HEK293 (cell line): ENCODE data around the gene MAP3K5.

ENCODE experiments used
- CTCF ChIA-PET: fragments of 350-600 bp; formaldehyde crosslinking; extraction: SDS; loops from one replicate; lab custom pipeline; 2021; ENCODE audit warnings: antibody characterized with exemption; lab: Yijun Ruan, JAX
- POLR2A ChIA-PET: fragments of 300-600 bp; formaldehyde crosslinking; extraction: SDS; loops from one replicate; lab custom pipeline; 2020; ENCODE audit warnings: antibody characterized with exemption, inconsistent platforms; lab: Yijun Ruan, JAX
- H3K27ac ChIP-seq: fragments of 200-500 bp; sonication (Bioruptor generic); 2 replicates; pipeline ENCODE4 v1.5.1; 2014; ENCODE audit warnings: low read depth, low read length, control low read depth, inconsistent platforms; ENCODE audit errors: extremely low read depth
- H3K36me3 ChIP-seq, 2 experiments: fragments of 200-500 bp in 1 of 2; sonication (Bioruptor generic) in 1 of 2; 1 replicate in 1 of 2; 2 replicates in 1 of 2; pipeline ENCODE4 v1.5.1; 2014 to 2017; ENCODE audit warnings: inconsistent platforms in 2 of 2, low read length in 2 of 2; ENCODE audit not compliant: control insufficient read depth in 2 of 2, insufficient read depth in 1 of 2
- H3K4me1 ChIP-seq: fragments of 200-500 bp; sonication (Bioruptor generic); 2 replicates; pipeline ENCODE4 v1.5.1; 2014; ENCODE audit warnings: mild to moderate bottlenecking, low read length, inconsistent platforms; ENCODE audit not compliant: control insufficient read depth, insufficient read depth
- H3K4me3 ChIP-seq: 2 replicates; pipeline ENCODE4 v1.5.1; 2011; ENCODE audit warnings: low read depth, mild to moderate bottlenecking, control low read depth, low read length, moderate library complexity
- H3K9me3 ChIP-seq: fragments of 200-500 bp; sonication (Bioruptor generic); 2 replicates; pipeline ENCODE4 v1.5.1; 2014; ENCODE audit warnings: low read depth, low read length, inconsistent platforms; ENCODE audit not compliant: control insufficient read depth, insufficient read depth
- ATF2 ChIP-seq: fragments of 450-650 bp; formaldehyde crosslinking; IDR thresholded peaks from 2 replicates; pipeline ENCODE4 v1.5.1; 2016; ENCODE audit warnings: missing biosample characterization, missing genetic modification characterization, low read depth
- BCL11A ChIP-seq: fragments of 450-650 bp; formaldehyde crosslinking; IDR thresholded peaks from 2 replicates; pipeline ENCODE4 v1.5.1; 2016; ENCODE audit warnings: low read depth, missing biosample characterization, missing genetic modification characterization
- KLF8 ChIP-seq: fragments of 450-650 bp; formaldehyde crosslinking; IDR thresholded peaks from 2 replicates; pipeline ENCODE4 v1.5.1; 2016; ENCODE audit warnings: missing biosample characterization, missing genetic modification characterization
- KLF9 ChIP-seq: fragments of 450-650 bp; formaldehyde crosslinking; IDR thresholded peaks from 2 replicates; pipeline ENCODE4 v1.5.1; 2016; ENCODE audit warnings: missing biosample characterization, missing genetic modification characterization, low read depth
- MEIS1 ChIP-seq: sonication (generic); formaldehyde crosslinking; IDR thresholded peaks from 2 replicates; pipeline ENCODE4 v1.8.1; 2022; ENCODE audit warnings: missing genetic modification reagents, mild to moderate bottlenecking, borderline replicate concordance
- OVOL3 ChIP-seq: fragments of 450-650 bp; formaldehyde crosslinking; IDR thresholded peaks from 2 replicates; pipeline ENCODE4 v1.5.1; 2016; ENCODE audit warnings: missing biosample characterization, missing genetic modification characterization
- SALL2 ChIP-seq: fragments of 450-650 bp; formaldehyde crosslinking; IDR thresholded peaks from 2 replicates; pipeline ENCODE4 v1.5.0; 2017; ENCODE audit warnings: missing biosample characterization, mild to moderate bottlenecking, missing genetic modification characterization, borderline replicate concordance
- TCF7L2 ChIP-seq: IDR thresholded peaks from 2 replicates; pipeline ENCODE4 v1.6.1; 2011; ENCODE audit warnings: low read depth, mild to moderate bottlenecking, inconsistent platforms, low read length, moderate library complexity, borderline replicate concordance
- ZNF121 ChIP-seq: fragments of 450-650 bp; formaldehyde crosslinking; IDR thresholded peaks from 2 replicates; pipeline ENCODE4 v1.5.1; 2016; ENCODE audit warnings: missing biosample characterization, missing genetic modification characterization
- ZNF132 ChIP-seq: fragments of 450-650 bp; formaldehyde crosslinking; IDR thresholded peaks from 2 replicates; pipeline ENCODE4 v1.5.1; 2017; ENCODE audit warnings: missing biosample characterization, missing genetic modification characterization, borderline replicate concordance
- ZNF140 ChIP-seq: fragments of 450-650 bp; formaldehyde crosslinking; IDR thresholded peaks from 2 replicates; pipeline ENCODE4 v1.5.1; 2016; ENCODE audit warnings: missing biosample characterization, missing genetic modification characterization
- ZNF184 ChIP-seq: fragments of 450-650 bp; IDR thresholded peaks from 2 replicates; pipeline ENCODE4 v1.5.1; 2018; ENCODE audit warnings: missing biosample characterization, mild to moderate bottlenecking, missing genetic modification characterization
- ZNF280C ChIP-seq: fragments of 450-650 bp; formaldehyde crosslinking; IDR thresholded peaks from 2 replicates; pipeline ENCODE4 v1.5.1; 2016; ENCODE audit warnings: missing biosample characterization, missing genetic modification characterization
- ZNF341 ChIP-seq: fragments of 450-650 bp; formaldehyde crosslinking; IDR thresholded peaks from 2 replicates; pipeline ENCODE4; 2016; ENCODE audit warnings: low read depth, missing biosample characterization, missing genetic modification characterization
- ZNF514 ChIP-seq: fragments of 450-650 bp; formaldehyde crosslinking; IDR thresholded peaks from 2 replicates; pipeline ENCODE4 v1.5.1; 2016; ENCODE audit warnings: missing biosample characterization, missing genetic modification characterization
- ZNF548 ChIP-seq: fragments of 450-650 bp; formaldehyde crosslinking; IDR thresholded peaks from 2 replicates; pipeline ENCODE4 v1.5.1; 2016; ENCODE audit warnings: missing biosample characterization, missing genetic modification characterization
- ZNF555 ChIP-seq: fragments of 450-650 bp; formaldehyde crosslinking; conservative IDR thresholded peaks from 2 replicates; pipeline ENCODE4 v1.5.1; 2017; ENCODE audit warnings: missing biosample characterization, mild to moderate bottlenecking, missing genetic modification characterization, inconsistent platforms
- ZNF621 ChIP-seq: fragments of 450-650 bp; formaldehyde crosslinking; IDR thresholded peaks from 2 replicates; pipeline ENCODE4 v1.5.1; 2017; ENCODE audit warnings: missing biosample characterization, missing genetic modification characterization
- ZNF624 ChIP-seq: fragments of 450-650 bp; formaldehyde crosslinking; IDR thresholded peaks from 2 replicates; pipeline ENCODE4 v1.5.1; 2017; ENCODE audit warnings: missing biosample characterization, missing genetic modification characterization
- ZSCAN4 ChIP-seq: fragments of 450-650 bp; formaldehyde crosslinking; IDR thresholded peaks from 2 replicates; pipeline ENCODE4 v1.5.1; 2017; ENCODE audit warnings: missing biosample characterization, missing genetic modification characterization

Gene MAP3K5

DNA sequence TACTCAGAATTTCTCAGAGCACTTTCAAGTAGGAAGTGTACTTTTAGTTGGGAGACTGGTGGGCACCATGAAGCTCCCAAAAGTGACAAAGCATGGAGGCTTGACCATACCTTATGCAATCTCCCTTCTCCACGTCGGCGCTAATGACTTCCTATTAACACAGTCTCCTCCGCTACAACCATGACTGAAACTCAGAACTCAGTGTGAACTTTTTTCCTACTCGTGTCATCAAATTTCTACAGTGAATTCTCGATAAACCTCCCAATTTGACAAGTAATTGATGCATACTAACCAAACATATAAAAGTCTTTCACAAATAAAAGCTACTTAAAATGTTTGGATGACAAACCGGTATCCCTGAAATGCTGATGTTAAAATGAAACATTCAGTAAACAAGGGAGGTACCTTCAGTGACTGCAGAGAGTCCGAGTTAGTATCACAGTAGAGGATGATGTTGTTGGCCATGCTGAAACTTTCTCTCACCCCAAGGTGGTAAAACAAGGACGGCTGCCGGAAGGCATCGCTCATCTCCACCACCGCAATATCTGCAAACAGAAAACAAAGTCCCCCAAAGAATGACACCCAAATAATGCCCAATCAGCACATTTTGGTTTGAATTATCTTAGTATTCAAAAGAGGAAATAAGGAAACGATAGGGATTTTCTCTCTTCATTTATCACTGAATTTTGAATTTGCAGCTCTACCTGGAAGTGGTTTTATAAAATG, 72.1 kb downstream of the MAP3K5 start:
- Histone ChIP-seq H3K9me3 (no peaks in the 10 kb centered on the region; the same call in 1 of the 2 replicates), H3K36me3 (no peaks in the 10 kb centered on the region), H3K27ac (no peak overlapping the region), H3K4me1 (peaks cover 5% of the 10 kb centered on the region; the same call in 1 of the 2 replicates), H3K4me3 (no peak overlapping the region)
- ChIA-PET POLR2A (no interaction called here), CTCF (interaction anchor here (0.6 to 2.7 kb wide), 6 partner anchors 9 to 165 kb away, joined by 3 to 10 read pairs (median 4); partner anchors contain the start of gene MAP3K5)
- TF ChIP-seq BCL11A (no peak), ZNF280C (tag by site-specific recombination) (no peak), ZSCAN4 (tag by site-specific recombination) (no peak), SALL2 (tag by site-specific recombination) (no peak), ZNF514 (tag by site-specific recombination) (no peak), ZNF140 (tag by site-specific recombination) (no peak), ZNF621 (tag by site-specific recombination) (no peak), TCF7L2 (no peak)

DNA sequence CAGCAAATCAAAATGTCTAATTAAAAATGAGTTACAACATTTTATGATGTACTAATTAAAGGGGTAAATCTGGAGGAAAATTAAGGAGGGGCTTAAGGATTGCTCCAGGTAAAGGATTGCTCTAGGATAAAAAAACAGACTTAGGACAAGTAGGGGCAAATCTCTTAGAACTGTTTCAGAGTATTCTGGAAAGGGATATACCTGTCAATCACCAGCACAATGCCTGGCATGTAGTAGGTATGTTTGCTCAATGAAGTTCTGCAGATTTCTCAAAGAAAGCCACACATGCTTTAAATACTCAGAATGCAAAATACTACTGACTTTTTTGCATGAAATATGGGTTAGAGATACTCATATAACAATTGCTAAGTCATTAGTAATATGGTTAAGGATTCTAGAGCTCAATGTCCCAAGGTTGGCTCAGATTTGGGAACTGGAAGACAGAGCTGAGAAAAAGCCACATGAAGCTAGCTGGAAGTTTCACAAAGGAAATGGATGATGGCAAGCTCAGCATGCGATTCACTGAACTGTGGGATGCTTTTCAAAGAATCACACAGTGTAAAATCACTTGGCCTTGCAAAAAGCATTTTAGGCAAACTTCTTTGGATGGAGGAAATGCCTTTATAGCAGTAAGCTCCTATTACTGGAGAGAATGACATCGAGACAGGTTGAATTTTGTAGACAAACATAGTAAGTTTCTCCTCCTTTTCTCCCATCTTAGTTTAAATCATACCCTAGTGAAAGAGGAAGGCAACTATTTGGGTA, 72.8 kb downstream of the MAP3K5 start:
- POLR2A ChIA-PET, result no interaction called here
- H3K27ac ChIP-seq, result no peak overlapping the region
- CTCF ChIA-PET, result interaction anchor here (0.6 to 2.7 kb wide), 2 partner anchors 64 to 73 kb away, joined by 4 to 10 read pairs; partner anchors contain the start of gene MAP3K5

DNA sequence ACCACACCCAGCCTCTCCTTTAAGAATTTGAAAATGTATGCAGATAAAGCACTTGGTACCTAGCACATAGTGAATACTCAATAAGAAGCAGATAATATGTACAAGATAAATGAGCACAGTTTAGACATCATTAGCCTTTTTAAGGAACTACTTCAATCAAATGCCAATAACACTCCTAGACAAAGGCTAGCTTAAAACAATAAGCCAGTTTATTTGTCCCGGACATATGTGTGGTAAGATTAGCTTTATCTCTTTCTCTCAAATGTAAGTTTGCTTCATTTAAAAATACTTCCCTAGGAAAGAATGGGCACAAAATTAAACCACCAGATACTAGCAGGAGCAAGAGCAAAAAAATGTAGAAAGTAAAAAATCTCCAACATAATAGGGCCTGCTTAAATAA, 73.8 kb downstream of the MAP3K5 start:
- no peak overlapping the region for H3K27ac ChIP-seq
- peaks cover 1% of the 10 kb centered on the region; the same call in 1 of the 2 replicates for H3K4me1 ChIP-seq
- TF ChIP-seq ZNF184 (tag by site-specific recombination) (no peak), OVOL3 (tag by site-specific recombination) (no peak)
- ChIA-PET POLR2A (no interaction called here), CTCF (interaction anchor here (0.6 to 2.7 kb wide), 3 partner anchors 74 to 137 kb away, joined by 3 to 10 read pairs (median 3); partner anchors contain the start of gene MAP3K5)
- no peaks in the 10 kb centered on the region; the same call in 1 of the 2 replicates for H3K9me3 ChIP-seq
- no peak overlapping the region for H3K4me3 ChIP-seq
- no peaks in the 10 kb centered on the region for H3K36me3 ChIP-seq

More for the DNA sequence above, 72.8 kb downstream of the MAP3K5 start:
- no peaks in the 10 kb centered on the region; the same call in 1 of the 2 replicates for H3K9me3 ChIP-seq
- H3K36me3 ChIP-seq, result no peaks in the 10 kb centered on the region
- peaks cover 5% of the 10 kb centered on the region; the same call in 1 of the 2 replicates for H3K4me1 ChIP-seq
- no peak overlapping the region for H3K4me3 ChIP-seq
- TF ChIP-seq ZNF341 (tag by site-specific recombination), result no peak
- no peak for TF ChIP-seq ZNF132 (tag by site-specific recombination)
- no peak for TF ChIP-seq KLF8
- no peak for TF ChIP-seq ATF2 (tag by site-specific recombination)
- TF ChIP-seq ZNF121 (tag by site-specific recombination), result no peak
- no peak for TF ChIP-seq ZNF555
- TF ChIP-seq MEIS1 (CRISPR knock-in tag), result no peak
- no peak for TF ChIP-seq ZNF624
- no peak for TF ChIP-seq KLF9 (tag by site-specific recombination)
- no peak for TF ChIP-seq ZNF548 (tag by site-specific recombination)
- TF ChIP-seq, all 188 proteins: peak for 0
